Mammary epithelial cell (primary cell): ENCODE data around the gene FIGNL2.

Experiments used
- EZH2 ChIP-seq: IDR thresholded peaks from 2 replicates; pipeline ENCODE4 v1.6.1; 2012; ENCODE audit warnings: low read length, inconsistent platforms, borderline replicate concordance
- TF ChIP-seq, protein P1 (sequence below), 2 donors: IDR thresholded peaks in 1 of 2; conservative IDR thresholded peaks in 1 of 2; 2 replicates each; pipeline ENCODE4 v1.5.1; 2011 to 2012; ENCODE audit warnings: inconsistent platforms in 2 of 2, low read length in 2 of 2, mild to moderate bottlenecking in 2 of 2, control low read depth in 1 of 2, low read depth in 1 of 2; ENCODE audit not compliant: insufficient read depth in 1 of 2; ENCODE audit errors: extremely low read depth in 1 of 2

DNA sequence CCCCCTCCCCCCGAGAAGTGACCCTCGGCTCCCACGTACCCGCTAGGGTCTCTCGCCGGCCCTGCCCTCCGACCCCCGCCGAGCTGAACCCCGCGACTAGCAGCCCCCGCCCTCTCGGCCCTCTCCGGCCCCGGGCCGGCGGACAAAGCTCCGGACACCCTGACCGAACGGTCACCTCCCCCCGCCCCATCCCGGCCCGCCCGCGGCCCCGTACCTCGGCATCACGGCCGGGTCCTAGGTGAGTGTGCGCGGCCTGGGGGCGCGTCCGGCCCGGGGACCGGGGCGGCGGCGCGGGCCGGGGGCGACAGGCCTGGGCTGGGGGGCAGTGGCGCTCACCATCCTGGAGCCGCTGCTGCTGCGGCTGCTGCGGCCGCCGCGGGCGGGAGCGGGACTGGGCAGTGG lies at the start of gene FIGNL2:
- TF ChIP-seq, protein P1, sequence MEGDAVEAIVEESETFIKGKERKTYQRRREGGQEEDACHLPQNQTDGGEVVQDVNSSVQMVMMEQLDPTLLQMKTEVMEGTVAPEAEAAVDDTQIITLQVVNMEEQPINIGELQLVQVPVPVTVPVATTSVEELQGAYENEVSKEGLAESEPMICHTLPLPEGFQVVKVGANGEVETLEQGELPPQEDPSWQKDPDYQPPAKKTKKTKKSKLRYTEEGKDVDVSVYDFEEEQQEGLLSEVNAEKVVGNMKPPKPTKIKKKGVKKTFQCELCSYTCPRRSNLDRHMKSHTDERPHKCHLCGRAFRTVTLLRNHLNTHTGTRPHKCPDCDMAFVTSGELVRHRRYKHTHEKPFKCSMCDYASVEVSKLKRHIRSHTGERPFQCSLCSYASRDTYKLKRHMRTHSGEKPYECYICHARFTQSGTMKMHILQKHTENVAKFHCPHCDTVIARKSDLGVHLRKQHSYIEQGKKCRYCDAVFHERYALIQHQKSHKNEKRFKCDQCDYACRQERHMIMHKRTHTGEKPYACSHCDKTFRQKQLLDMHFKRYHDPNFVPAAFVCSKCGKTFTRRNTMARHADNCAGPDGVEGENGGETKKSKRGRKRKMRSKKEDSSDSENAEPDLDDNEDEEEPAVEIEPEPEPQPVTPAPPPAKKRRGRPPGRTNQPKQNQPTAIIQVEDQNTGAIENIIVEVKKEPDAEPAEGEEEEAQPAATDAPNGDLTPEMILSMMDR (conservative IDR thresholded peaks at IDR 0.05 in 1 of 2, IDR thresholded peaks at IDR 0.05 in 1 of 2; ENCODE audit: extremely low read depth in 1 of 2, insufficient read depth in 1 of 2, low read depth in 1 of 2, low read length in 2 of 2), result no peak
- TF ChIP-seq EZH2, result no peak
